ENCODE data around the gene PCBP4.

DNA sequence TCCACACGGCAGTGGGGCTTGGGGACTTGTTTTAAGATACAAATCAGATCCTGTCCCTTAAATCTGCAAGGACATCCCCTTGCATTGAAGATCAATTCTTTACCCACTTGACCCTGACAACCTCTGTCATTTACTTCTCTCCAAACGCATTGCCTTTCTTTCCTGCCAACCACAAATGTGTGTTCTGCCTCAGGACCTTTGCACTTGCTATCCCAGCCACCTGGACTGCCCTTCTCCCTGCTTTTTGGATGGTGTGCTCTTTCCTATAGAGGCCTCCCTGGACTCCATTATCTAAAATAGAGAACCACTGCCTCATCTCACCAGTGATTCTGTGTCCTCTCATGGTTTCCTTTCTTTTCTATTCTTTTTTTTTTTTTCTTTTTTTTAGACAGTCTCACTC is 29.9 kb upstream of the PCBP4 start:
- TF ChIP-seq, protein P1, sequence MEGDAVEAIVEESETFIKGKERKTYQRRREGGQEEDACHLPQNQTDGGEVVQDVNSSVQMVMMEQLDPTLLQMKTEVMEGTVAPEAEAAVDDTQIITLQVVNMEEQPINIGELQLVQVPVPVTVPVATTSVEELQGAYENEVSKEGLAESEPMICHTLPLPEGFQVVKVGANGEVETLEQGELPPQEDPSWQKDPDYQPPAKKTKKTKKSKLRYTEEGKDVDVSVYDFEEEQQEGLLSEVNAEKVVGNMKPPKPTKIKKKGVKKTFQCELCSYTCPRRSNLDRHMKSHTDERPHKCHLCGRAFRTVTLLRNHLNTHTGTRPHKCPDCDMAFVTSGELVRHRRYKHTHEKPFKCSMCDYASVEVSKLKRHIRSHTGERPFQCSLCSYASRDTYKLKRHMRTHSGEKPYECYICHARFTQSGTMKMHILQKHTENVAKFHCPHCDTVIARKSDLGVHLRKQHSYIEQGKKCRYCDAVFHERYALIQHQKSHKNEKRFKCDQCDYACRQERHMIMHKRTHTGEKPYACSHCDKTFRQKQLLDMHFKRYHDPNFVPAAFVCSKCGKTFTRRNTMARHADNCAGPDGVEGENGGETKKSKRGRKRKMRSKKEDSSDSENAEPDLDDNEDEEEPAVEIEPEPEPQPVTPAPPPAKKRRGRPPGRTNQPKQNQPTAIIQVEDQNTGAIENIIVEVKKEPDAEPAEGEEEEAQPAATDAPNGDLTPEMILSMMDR (conservative IDR thresholded peaks at IDR 0.05; ENCODE audit: low read length), result no peak
- TF ChIP-seq EZH2phosphoT487 (IDR thresholded peaks at IDR 0.05; ENCODE audit: borderline replicate concordance, low read depth, low read length), result no peak
